Measurements from ENCODE around the gene ALDH2.
"Not testable (repeated sequence)": the region's sequence is repeated elsewhere in the genome, so short reads cannot be mapped to it uniquely, and the experiment has no call there.

GRCh38 chr12:111763552-111763951 lies 3.2 kb upstream of the ALDH2 start:
- TF ChIP-seq CTCF (conservative IDR thresholded peaks at IDR 0.05; ENCODE audit: low read length); EZH2phosphoT487 (IDR thresholded peaks at IDR 0.05; ENCODE audit: borderline replicate concordance): not testable (repeated sequence)

Measured in Loucy (cell line).